WTC11 (cell line): ENCODE data around the gene TP53AIP1. TPM values are rescaled to one million over a fixed set of nuclear protein-coding genes. Genes with fewer than 3 reads are reported as not detected.

ENCODE experiments used
- ATAC-seq: fragments of 200-7000 bp; cut with Tn5 transposase; 2 replicates; pipeline ENCODE4 v1.10.0; 2021; ENCODE audit warnings: mild to moderate bottlenecking, moderate library complexity
- CTCF ChIA-PET: fragments of 300-600 bp; sonication (Branson Sonifier 250); formaldehyde crosslinking; loops from one replicate; lab custom pipeline; 2021; ENCODE audit warnings: antibody characterized with exemption; lab: Charles Lee
- POLR2A ChIA-PET: fragments of 350-600 bp; sonication (Branson Sonifier 250); formaldehyde crosslinking; loops from one replicate; lab custom pipeline; 2021; ENCODE audit warnings: antibody characterized with exemption; lab: Charles Lee
- DNase-seq: peaks from one replicate; pipeline ENCODE4 v3.0.0; 2021; ENCODE audit warnings: low spot score
- H3K27ac Mint-ChIP-seq: 2 replicates; pipeline ENCODE4 v1.8.0; 2021; ENCODE audit warnings: mixed read lengths
- H3K27me3 Mint-ChIP-seq: 2 replicates; pipeline ENCODE4 v1.8.0; 2021; ENCODE audit warnings: low read depth, mild to moderate bottlenecking, moderate library complexity, mixed read lengths
- H3K36me3 Mint-ChIP-seq: 2 replicates; pipeline ENCODE4 v1.8.0; 2021; ENCODE audit warnings: mixed read lengths
- H3K4me1 Mint-ChIP-seq: 2 replicates; pipeline ENCODE4 v1.8.0; 2022; ENCODE audit warnings: mixed read lengths
- H3K4me3 Mint-ChIP-seq: 2 replicates; pipeline ENCODE4 v1.8.0; 2021; ENCODE audit warnings: mild to moderate bottlenecking, moderate library complexity, mixed read lengths
- H3K9me3 Mint-ChIP-seq: 2 replicates; pipeline ENCODE4 v1.8.0; 2021; ENCODE audit warnings: mixed read lengths
- ARID4B ChIP-seq: sonication (generic); formaldehyde crosslinking; IDR thresholded peaks from 2 replicates; pipeline ENCODE4 v1.8.0; 2023; ENCODE audit warnings: missing genetic modification reagents, mild to moderate bottlenecking, borderline replicate concordance
- ATF1 ChIP-seq: sonication (generic); formaldehyde crosslinking; IDR thresholded peaks from 2 replicates; pipeline ENCODE4 v1.8.1; 2023; ENCODE audit warnings: mild to moderate bottlenecking, moderate library complexity, missing genetic modification reagents
- E2F4 ChIP-seq: sonication (generic); formaldehyde crosslinking; IDR thresholded peaks from 2 replicates; pipeline ENCODE4 v1.8.1; 2022; ENCODE audit warnings: low read depth, mild to moderate bottlenecking, moderate library complexity, missing genetic modification reagents, borderline replicate concordance
- ELF4 ChIP-seq: sonication (generic); formaldehyde crosslinking; IDR thresholded peaks from 2 replicates; pipeline ENCODE4 v1.8.1; 2022; ENCODE audit warnings: low read depth, mild to moderate bottlenecking, moderate library complexity, missing genetic modification reagents
- ESRRA ChIP-seq: sonication (generic); formaldehyde crosslinking; IDR thresholded peaks from 2 replicates; pipeline ENCODE4 v1.8.1; 2022; ENCODE audit warnings: mild to moderate bottlenecking, missing genetic modification reagents, borderline replicate concordance
- GRHL2 ChIP-seq: fragments of 250-450 bp; sonication (Bioruptor Pico); IDR thresholded peaks from 2 replicates; pipeline ENCODE4 v1.8.0; 2022; ENCODE audit warnings: mild to moderate bottlenecking, moderate library complexity; ENCODE audit not compliant: insufficient replicate concordance, severe bottlenecking
- HMGXB4 ChIP-seq: sonication (generic); formaldehyde crosslinking; IDR thresholded peaks from 2 replicates; pipeline ENCODE4 v1.8.1; 2023; ENCODE audit warnings: mild to moderate bottlenecking, moderate library complexity, missing genetic modification reagents
- IRF1 ChIP-seq: sonication (generic); formaldehyde crosslinking; IDR thresholded peaks from 2 replicates; pipeline ENCODE4 v1.8.0; 2023; ENCODE audit warnings: missing genetic modification reagents
- MXD4 ChIP-seq: fragments of 250-450 bp; sonication (Bioruptor Pico); IDR thresholded peaks from 2 replicates; pipeline ENCODE4 v1.8.0; 2021; ENCODE audit warnings: mild to moderate bottlenecking, moderate library complexity, borderline replicate concordance
- NFE2L1 ChIP-seq: sonication (generic); formaldehyde crosslinking; IDR thresholded peaks from 2 replicates; pipeline ENCODE4 v1.8.1; 2023; ENCODE audit warnings: missing genetic modification reagents
- NR2C2 ChIP-seq: sonication (generic); formaldehyde crosslinking; IDR thresholded peaks from 2 replicates; pipeline ENCODE4 v1.8.0; 2022; ENCODE audit warnings: mild to moderate bottlenecking, missing genetic modification reagents
- NR3C1 ChIP-seq: sonication (generic); formaldehyde crosslinking; conservative IDR thresholded peaks from 2 replicates; pipeline ENCODE4 v1.8.1; 2023; ENCODE audit warnings: low read depth, mild to moderate bottlenecking, missing genetic modification reagents
- PRRX2 ChIP-seq: fragments of 250-450 bp; sonication (Bioruptor Pico); IDR thresholded peaks from 2 replicates; pipeline ENCODE4 v1.8.0; 2021; ENCODE audit warnings: mild to moderate bottlenecking
- SOX15 ChIP-seq: fragments of 250-450 bp; sonication (Bioruptor Pico); IDR thresholded peaks from 2 replicates; pipeline ENCODE4 v1.9.0; 2021; ENCODE audit warnings: mild to moderate bottlenecking
- SP1 ChIP-seq: sonication (generic); formaldehyde crosslinking; conservative IDR thresholded peaks from 2 replicates; pipeline ENCODE4 v1.8.1; 2022; ENCODE audit warnings: missing genetic modification reagents
- TCF7 ChIP-seq: sonication (generic); formaldehyde crosslinking; IDR thresholded peaks from 2 replicates; pipeline ENCODE4 v1.8.0; 2022; ENCODE audit warnings: mild to moderate bottlenecking, low read depth, missing genetic modification reagents, moderate library complexity
- USF1 ChIP-seq: sonication (generic); formaldehyde crosslinking; IDR thresholded peaks from 2 replicates; pipeline ENCODE4 v1.8.0; 2022; ENCODE audit warnings: mild to moderate bottlenecking, missing genetic modification reagents
- ZNF219 ChIP-seq: sonication (generic); formaldehyde crosslinking; IDR thresholded peaks from 2 replicates; pipeline ENCODE4 v1.8.0; 2023; ENCODE audit warnings: missing genetic modification reagents, mild to moderate bottlenecking, borderline replicate concordance
- ZNF232 ChIP-seq: sonication (generic); formaldehyde crosslinking; IDR thresholded peaks from 2 replicates; pipeline ENCODE4 v1.8.0; 2022; ENCODE audit warnings: mild to moderate bottlenecking, missing genetic modification reagents
- ZNF671 ChIP-seq: fragments of 250-450 bp; sonication (Bioruptor Pico); IDR thresholded peaks from 2 replicates; pipeline ENCODE4 v1.8.0; 2021; ENCODE audit warnings: mild to moderate bottlenecking
- total RNA-seq: library from RNA; stranded (reverse); gene quantifications from 3 replicates; pipeline ENCODE4 v1.2.3, GENCODE V29; 2021
- TF ChIP-seq, protein P1 (sequence below): sonication (generic); formaldehyde crosslinking; IDR thresholded peaks from 2 replicates; pipeline ENCODE4 v1.8.1; 2023; ENCODE audit warnings: mild to moderate bottlenecking, missing genetic modification reagents, moderate library complexity
- TF ChIP-seq, protein P2 (sequence below): fragments of 250-450 bp; sonication (Bioruptor Pico); IDR thresholded peaks from 2 replicates; pipeline ENCODE4 v1.9.0; 2021; ENCODE audit warnings: mild to moderate bottlenecking
- TF ChIP-seq, protein P3 (sequence below): sonication (generic); formaldehyde crosslinking; conservative IDR thresholded peaks from 2 replicates; pipeline ENCODE4 v1.8.1; 2022; ENCODE audit warnings: mild to moderate bottlenecking, missing genetic modification reagents
- TF ChIP-seq, protein P4 (sequence below): sonication (generic); formaldehyde crosslinking; IDR thresholded peaks from 2 replicates; pipeline ENCODE4 v1.8.0; 2022; ENCODE audit warnings: mild to moderate bottlenecking, missing genetic modification reagents

Gene TP53AIP1
- total RNA-seq, 1 experiment from 2014 or later, result 0.07 TPM

- ChIA-PET POLR2A (no interaction called here), CTCF (no interaction called here)
- Mint-ChIP-seq H3K36me3 (no peaks in the 10 kb centered on the region), H3K9me3 (peaks cover 18% of the 10 kb centered on the region), H3K27ac (no peak overlapping the region), H3K4me3 (no peak overlapping the region), H3K4me1 (no peaks in the 10 kb centered on the region)
- no peak for DNase-seq
- no peak for ATAC-seq
- TF ChIP-seq, protein P1, sequence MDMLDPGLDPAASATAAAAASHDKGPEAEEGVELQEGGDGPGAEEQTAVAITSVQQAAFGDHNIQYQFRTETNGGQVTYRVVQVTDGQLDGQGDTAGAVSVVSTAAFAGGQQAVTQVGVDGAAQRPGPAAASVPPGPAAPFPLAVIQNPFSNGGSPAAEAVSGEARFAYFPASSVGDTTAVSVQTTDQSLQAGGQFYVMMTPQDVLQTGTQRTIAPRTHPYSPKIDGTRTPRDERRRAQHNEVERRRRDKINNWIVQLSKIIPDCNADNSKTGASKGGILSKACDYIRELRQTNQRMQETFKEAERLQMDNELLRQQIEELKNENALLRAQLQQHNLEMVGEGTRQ (CRISPR knock-in tag), result no peak
- TF ChIP-seq GRHL2 (CRISPR knock-in tag) (no peak), SP1 (CRISPR knock-in tag) (no peak), HMGXB4 (no peak), USF1 (CRISPR knock-in tag) (no peak), ZNF232 (CRISPR knock-in tag) (no peak), PRRX2 (CRISPR knock-in tag) (no peak), IRF1 (no peak), ZNF219 (CRISPR knock-in tag) (no peak), NFE2L1 (no peak), NR2C2 (CRISPR knock-in tag) (no peak), NR3C1 (CRISPR knock-in tag) (no peak), TCF7 (no peak), ELF4 (CRISPR knock-in tag) (no peak)
- TF ChIP-seq, protein P2, sequence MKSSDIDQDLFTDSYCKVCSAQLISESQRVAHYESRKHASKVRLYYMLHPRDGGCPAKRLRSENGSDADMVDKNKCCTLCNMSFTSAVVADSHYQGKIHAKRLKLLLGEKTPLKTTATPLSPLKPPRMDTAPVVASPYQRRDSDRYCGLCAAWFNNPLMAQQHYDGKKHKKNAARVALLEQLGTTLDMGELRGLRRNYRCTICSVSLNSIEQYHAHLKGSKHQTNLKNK (CRISPR knock-in tag), result no peak
- TF ChIP-seq, all 79 proteins: peak for 0
- H3K27me3 Mint-ChIP-seq, result peaks cover 26% of the 10 kb centered on the region
Observed at GRCh38 chr11:128916037-128916572, 26.6 kb downstream of the TP53AIP1 start.

- Mint-ChIP-seq H3K4me3 (no peak overlapping the region), H3K9me3 (peaks cover 18% of the 10 kb centered on the region), H3K27me3 (peaks cover 27% of the 10 kb centered on the region), H3K27ac (no peak overlapping the region), H3K4me1 (no peaks in the 10 kb centered on the region), H3K36me3 (no peaks in the 10 kb centered on the region)
- ATAC-seq, result no peak
- POLR2A ChIA-PET, result no interaction called here
- CTCF ChIA-PET, result interaction anchor here (0.7 kb wide), 1 partner anchor 9 kb away, joined by 7 read pairs; no protein-coding TSS in a partner anchor
- DNase-seq, result no peak
- TF ChIP-seq, protein P3, sequence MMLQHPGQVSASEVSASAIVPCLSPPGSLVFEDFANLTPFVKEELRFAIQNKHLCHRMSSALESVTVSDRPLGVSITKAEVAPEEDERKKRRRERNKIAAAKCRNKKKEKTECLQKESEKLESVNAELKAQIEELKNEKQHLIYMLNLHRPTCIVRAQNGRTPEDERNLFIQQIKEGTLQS (CRISPR knock-in tag), result no peak
- TF ChIP-seq, protein P4, sequence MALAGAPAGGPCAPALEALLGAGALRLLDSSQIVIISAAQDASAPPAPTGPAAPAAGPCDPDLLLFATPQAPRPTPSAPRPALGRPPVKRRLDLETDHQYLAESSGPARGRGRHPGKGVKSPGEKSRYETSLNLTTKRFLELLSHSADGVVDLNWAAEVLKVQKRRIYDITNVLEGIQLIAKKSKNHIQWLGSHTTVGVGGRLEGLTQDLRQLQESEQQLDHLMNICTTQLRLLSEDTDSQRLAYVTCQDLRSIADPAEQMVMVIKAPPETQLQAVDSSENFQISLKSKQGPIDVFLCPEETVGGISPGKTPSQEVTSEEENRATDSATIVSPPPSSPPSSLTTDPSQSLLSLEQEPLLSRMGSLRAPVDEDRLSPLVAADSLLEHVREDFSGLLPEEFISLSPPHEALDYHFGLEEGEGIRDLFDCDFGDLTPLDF (CRISPR knock-in tag), result no peak
- TF ChIP-seq USF1 (CRISPR knock-in tag) (no peak), E2F4 (CRISPR knock-in tag) (no peak), MXD4 (CRISPR knock-in tag) (no peak), SOX15 (CRISPR knock-in tag) (no peak), ZNF671 (no peak), ARID4B (CRISPR knock-in tag) (no peak), ATF1 (CRISPR knock-in tag) (no peak), ESRRA (no peak)
Observed at GRCh38 chr11:128915149-128915521, 27.5 kb downstream of the TP53AIP1 start.
